IMR-90 (cell line): Measurements from ENCODE around the gene THOP1. TPM values are rescaled to one million over a fixed set of nuclear protein-coding genes. Genes with fewer than 3 reads are reported as not detected.

Source experiments
- ATAC-seq: fragments of 200-7000 bp; cut with Tn5 transposase; 2 replicates; pipeline ENCODE4 v1.9.1; 2020; ENCODE audit warnings: low read depth, mild to moderate bottlenecking, moderate library complexity
- BruUV-seq: library from RNA; stranded (reverse); fragments of 400-500 nt; replicated peaks from 2 replicates; lab custom pipeline; 2021; lab: Mats Ljungman, UMichigan
- CTCF ChIA-PET: fragments of 300-600 bp; formaldehyde crosslinking; extraction: SDS; loops from one replicate; lab custom pipeline; 2021; ENCODE audit warnings: antibody characterized with exemption; lab: Yijun Ruan, JAX
- POLR2A ChIA-PET: fragments of 300-600 bp; sonication (Branson Sonifier 250); formaldehyde crosslinking; loops from one replicate; lab custom pipeline; 2022; ENCODE audit warnings: antibody characterized with exemption; ENCODE audit not compliant: unreplicated experiment; lab: Charles Lee
- DNase-seq: peaks from one replicate; pipeline ENCODE4 v3.0.0; 2013
- H2AFZ ChIP-seq: replicated peaks from 2 replicates; pipeline ENCODE3; 2013; ENCODE audit warnings: low read length, mild to moderate bottlenecking; ENCODE audit not compliant: poor library complexity
- H2AK5ac ChIP-seq: 2 replicates; pipeline ENCODE4 v1.6.1; 2013; ENCODE audit warnings: low read depth, low read length, inconsistent platforms
- H2AK9ac ChIP-seq: replicated peaks from 2 replicates; pipeline ENCODE3; 2013; ENCODE audit warnings: mild to moderate bottlenecking, low read depth, low read length, moderate library complexity; ENCODE audit not compliant: poor library complexity
- H2BK120ac ChIP-seq: 2 replicates; pipeline ENCODE4 v1.6.1; 2013; ENCODE audit warnings: low read depth, low read length, inconsistent platforms
- H2BK15ac ChIP-seq: 3 replicates; pipeline ENCODE4 v1.6.1; 2013; ENCODE audit warnings: low read depth, low read length, inconsistent platforms
- H2BK20ac ChIP-seq: 2 replicates; pipeline ENCODE4 v1.6.1; 2013; ENCODE audit warnings: low read depth, mild to moderate bottlenecking, inconsistent platforms, low read length, moderate library complexity
- H2BK5ac ChIP-seq: 2 replicates; pipeline ENCODE4 v1.6.1; 2013; ENCODE audit warnings: mild to moderate bottlenecking, low read depth, low read length, inconsistent platforms; ENCODE audit not compliant: poor library complexity, severe bottlenecking
- H3K14ac ChIP-seq: replicated peaks from 2 replicates; pipeline ENCODE4 v1.6.1; 2013; ENCODE audit warnings: low read depth, low read length, inconsistent platforms
- H3K18ac ChIP-seq: 2 replicates; pipeline ENCODE4 v1.6.1; 2013; ENCODE audit warnings: low read depth, low read length, control low read depth
- H3K23ac ChIP-seq: 2 replicates; pipeline ENCODE4 v1.6.1; 2013; ENCODE audit warnings: low read depth, low read length, inconsistent platforms
- H3K27ac ChIP-seq: 2 replicates; pipeline ENCODE4 v1.5.1; 2013; ENCODE audit warnings: mild to moderate bottlenecking, control low read depth, low read length; ENCODE audit not compliant: insufficient read depth
- H3K27me3 ChIP-seq: 2 replicates; pipeline ENCODE4 v1.6.1; 2013; ENCODE audit warnings: low read length; ENCODE audit not compliant: control insufficient read depth, insufficient read depth
- H3K36me3 ChIP-seq: 2 replicates; pipeline ENCODE4 v1.6.1; 2013; ENCODE audit warnings: low read length, mixed read lengths; ENCODE audit not compliant: control insufficient read depth, insufficient read depth
- H3K4ac ChIP-seq: 2 replicates; pipeline ENCODE4 v1.6.1; 2013; ENCODE audit warnings: low read depth, low read length, inconsistent platforms
- H3K4me1 ChIP-seq: 2 replicates; pipeline ENCODE4 v1.6.1; 2013; ENCODE audit warnings: low read length, mixed read lengths; ENCODE audit not compliant: control insufficient read depth, insufficient read depth
- H3K4me2 ChIP-seq: 2 replicates; pipeline ENCODE4 v1.6.1; 2013; ENCODE audit warnings: low read depth, mild to moderate bottlenecking, control low read depth, low read length, moderate library complexity
- H3K4me3 ChIP-seq: 2 replicates; pipeline ENCODE4 v1.5.1; 2013; ENCODE audit warnings: low read depth, mild to moderate bottlenecking, control low read depth, low read length, moderate library complexity; ENCODE audit not compliant: insufficient read depth
- H3K56ac ChIP-seq: 2 replicates; pipeline ENCODE4 v1.6.1; 2013; ENCODE audit warnings: low read length, inconsistent platforms; ENCODE audit not compliant: insufficient read depth; ENCODE audit errors: extremely low read depth
- H3K79me1 ChIP-seq, 2 experiments: 2 replicates each; pipeline ENCODE4 v1.6.1; 2013; ENCODE audit warnings: low read length in 2 of 2, inconsistent platforms in 1 of 2, low read depth in 1 of 2
- H3K9ac ChIP-seq: 2 replicates; pipeline ENCODE4 v1.6.1; 2013; ENCODE audit warnings: low read depth, low read length, control low read depth
- H3K9me1 ChIP-seq: 2 replicates; pipeline ENCODE4 v1.6.1; 2013; ENCODE audit warnings: low read length, inconsistent platforms; ENCODE audit not compliant: insufficient read depth
- H3K9me3 ChIP-seq: 2 replicates; pipeline ENCODE4 v1.6.1; 2013; ENCODE audit warnings: low read length; ENCODE audit not compliant: control insufficient read depth, insufficient read depth
- H4K20me1 ChIP-seq: 2 replicates; pipeline ENCODE4 v1.6.1; 2013; ENCODE audit warnings: low read length, inconsistent platforms; ENCODE audit not compliant: insufficient read depth
- H4K5ac ChIP-seq: 2 replicates; pipeline ENCODE4 v1.6.1; 2013; ENCODE audit warnings: mild to moderate bottlenecking, low read depth, low read length, control low read depth
- H4K8ac ChIP-seq, 2 experiments: 2 replicates each; pipeline ENCODE4 v1.6.1; 2013; ENCODE audit warnings: low read depth in 2 of 2, low read length in 2 of 2, control low read depth in 1 of 2, inconsistent platforms in 1 of 2
- H4K91ac ChIP-seq: 2 replicates; pipeline ENCODE4 v1.6.1; 2013; ENCODE audit warnings: low read depth, low read length, inconsistent platforms; ENCODE audit not compliant: insufficient read depth
- BHLHE40 ChIP-seq: fragments of 150-350 bp; IDR thresholded peaks from 2 replicates; pipeline ENCODE4 v1.6.1; 2016; ENCODE audit warnings: mild to moderate bottlenecking, low read depth, low read length
- CEBPB ChIP-seq: IDR thresholded peaks from 2 replicates; pipeline ENCODE4 v1.6.1; 2012; ENCODE audit warnings: low read depth, low read length, improper control_type of control experiment
- FOS ChIP-seq: fragments of 150-350 bp; IDR thresholded peaks from 2 replicates; pipeline ENCODE4 v1.6.1; 2016; ENCODE audit warnings: low read depth, low read length
- MAFK ChIP-seq: IDR thresholded peaks from 2 replicates; pipeline ENCODE4 v1.6.1; 2012; ENCODE audit warnings: low read depth, low read length, improper control_type of control experiment
- MAZ ChIP-seq: IDR thresholded peaks from 2 replicates; pipeline ENCODE4 v1.6.1; 2012; ENCODE audit warnings: low read depth, mild to moderate bottlenecking, low read length, improper control_type of control experiment, moderate library complexity, borderline replicate concordance
- NFE2L2 ChIP-seq: fragments of 150-350 bp; IDR thresholded peaks from 2 replicates; pipeline ENCODE4 v1.6.1; 2016; ENCODE audit warnings: low read depth, mild to moderate bottlenecking, low read length
- RCOR1 ChIP-seq: IDR thresholded peaks from 2 replicates; pipeline ENCODE4 v1.6.1; 2012; ENCODE audit warnings: mild to moderate bottlenecking, low read length, improper control_type of control experiment; ENCODE audit not compliant: insufficient replicate concordance
- RFX5 ChIP-seq: IDR thresholded peaks from 2 replicates; pipeline ENCODE4 v1.8.0; 2012; ENCODE audit warnings: low read depth, mild to moderate bottlenecking, low read length, moderate library complexity
- WGBS, 2 experiments: methylation state at CpG; one replicate each; pipeline versions ENCODE4 v1.1.5 to v1.1.7; 2013; ENCODE audit warnings: missing lambda C conversion rate in 2 of 2; ENCODE audit not compliant: insufficient read length in 1 of 2; ENCODE audit errors: extremely low coverage in 2 of 2; 5-methylcytosine and 5-hydroxymethylcytosine counted together
- dilution Hi-C: fragments of 300-500 bp; cut with HindIII; formaldehyde crosslinking; loops from one replicate; pipeline ENCODE4 v1.14.3; 2018; ENCODE audit warnings: low sequenced_read_pairs; ENCODE audit not compliant: unreplicated experiment
- in situ Hi-C: fragments of 300-500 bp; cut with MboI; formaldehyde crosslinking; loops from 3 replicates; pipeline ENCODE4 v1.14.3; 2019; ENCODE audit warnings: low sequenced_read_pairs, inconsistent platforms, mixed read lengths
- intact Hi-C: fragments of 100-400 bp; cut with micrococcal nuclease; formaldehyde crosslinking; loops from 2 replicates; pipeline ENCODE4 v1.10.0; 2022
- polyA plus RNA-seq, 3 experiments: library from polyadenylated mRNA; depleted of rRNA; stranded (reverse); fragments of >200 nt; gene quantifications; 2 replicates each; pipeline ENCODE4 v1.2.3, GENCODE V29; 2012; ENCODE audit warnings: low replicate concordance in 1 of 3
- total RNA-seq: library from RNA; depleted of rRNA; stranded (reverse); fragments of >200 nt; gene quantifications from 2 replicates; pipeline ENCODE4 v1.2.3, GENCODE V29; 2012

Gene THOP1
- total and polyA plus RNA-seq, 2 of the 4 experiments (the other 2 are of a cell fraction), result 57.5 to 91.9 TPM

GRCh38 chr19:2809387-2810140 lies 24.3 kb downstream of the THOP1 start:
- ChIA-PET POLR2A (no interaction called here), CTCF (interaction anchor here (1.4 kb wide), 1 partner anchor 9 kb away, joined by 3 read pairs; the partner anchor contains the start of gene ZNF554)
- no peak overlapping the region for H3K9ac ChIP-seq
- H4K8ac ChIP-seq, result no peak overlapping the region
- H2AK5ac ChIP-seq, result no peak overlapping the region
- no peak overlapping the region for H2BK20ac ChIP-seq
- BruUV-seq, result no TSS peak
- no peak overlapping the region for H3K27ac ChIP-seq
- H2BK5ac ChIP-seq, result no peak overlapping the region
- H3K4me3 ChIP-seq, result no peak overlapping the region
- TF ChIP-seq NFE2L2 (no peak), FOS (no peak), MAFK (no peak), MAZ (no peak), CEBPB (no peak), RFX5 (no peak), RCOR1 (no peak), BHLHE40 (no peak)
- H3K27me3 ChIP-seq, result no peaks in the 10 kb centered on the region
- H3K36me3 ChIP-seq, result peaks cover 54% of the 10 kb centered on the region
- no peaks in the 10 kb centered on the region; the same call in 1 of the 2 replicates for H4K20me1 ChIP-seq
- no peaks in the 10 kb centered on the region for H3K9me3 ChIP-seq
- no peak overlapping the region for H3K4me2 ChIP-seq
- in situ Hi-C loops (no loop called here), intact Hi-C loops (no loop called here), dilution Hi-C loops (no loop called here)
- H2BK15ac ChIP-seq, result no peak overlapping the region
- no peak overlapping the region for H2AFZ ChIP-seq
- H3K9me1 ChIP-seq, result no peaks in the 10 kb centered on the region
- H3K14ac ChIP-seq, result no peak overlapping the region
- H4K91ac ChIP-seq, result no peak overlapping the region
- no peak overlapping the region for H3K18ac ChIP-seq
- WGBS, 2 experiments, result 94% methylated on average over 22 of the region's 37 CpGs; no CpG with 5 or more reads in 1 of the 2 experiments
- no peak overlapping the region for H2BK120ac ChIP-seq
- no peaks in the 10 kb centered on the region for H3K4me1 ChIP-seq
- DNase-seq (no peak), ATAC-seq (no peak)
- H4K5ac ChIP-seq, result no peak overlapping the region
- no peak overlapping the region for H3K23ac ChIP-seq
- no peaks in the 10 kb centered on the region; a peak in 1 of 4 replicates for H3K79me1 ChIP-seq
- H2AK9ac ChIP-seq, result no peak overlapping the region
- no peak overlapping the region for H3K4ac ChIP-seq
- H3K56ac ChIP-seq, result no peak overlapping the region
